ENCODE results near the gene ZNF260.
A peak's percentile ranks its signal among the peaks of the same experiment; 100 is the strongest.
"Not testable (repeated sequence)": the region's sequence is repeated elsewhere in the genome, so short reads cannot be mapped to it uniquely, and the experiment has no call there.

ZNF260 gene

DNA sequence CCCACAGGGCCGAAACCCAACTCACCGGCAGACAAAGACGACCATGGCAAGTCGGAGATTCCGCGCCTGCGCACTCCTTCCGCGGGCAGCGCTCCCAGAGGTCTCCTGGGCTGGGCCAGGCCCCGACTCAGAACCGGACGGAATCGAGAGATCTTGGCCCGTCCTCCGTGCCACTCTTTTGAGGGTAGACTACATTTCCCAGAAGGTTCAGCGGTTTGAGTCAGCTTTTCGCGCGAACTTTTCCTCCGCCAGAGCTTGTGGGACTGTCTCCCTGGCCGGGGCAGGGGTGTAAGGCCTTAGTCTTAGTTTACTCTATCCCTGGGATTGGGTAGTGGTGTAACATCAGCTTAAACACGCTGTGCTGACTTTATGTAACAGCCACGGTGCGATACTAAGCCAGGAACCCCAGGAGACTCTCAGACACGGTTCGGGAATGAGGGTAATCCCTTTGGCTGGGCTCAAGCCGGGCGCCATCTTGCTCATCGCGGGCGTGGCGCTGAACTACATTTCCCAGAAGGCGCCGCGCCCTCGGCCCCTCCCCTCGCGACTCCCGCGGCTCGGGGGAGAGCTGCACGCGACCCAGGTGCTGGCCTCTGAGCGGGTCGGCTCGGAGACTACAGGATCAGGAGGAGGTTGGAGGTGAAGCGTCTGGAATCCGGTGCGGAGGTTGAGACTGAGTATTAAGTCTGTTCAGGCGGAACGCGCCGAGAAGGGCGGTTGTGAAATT, at the start of gene ZNF260:
Gene ZNF260, minus strand, starts transcription at position 78 of the 727 bp plus-strand sequence. CDS start 13,033 bp downstream, outside the sequence.
- DNase-seq = peak; percentile 93 to 96

DNA sequence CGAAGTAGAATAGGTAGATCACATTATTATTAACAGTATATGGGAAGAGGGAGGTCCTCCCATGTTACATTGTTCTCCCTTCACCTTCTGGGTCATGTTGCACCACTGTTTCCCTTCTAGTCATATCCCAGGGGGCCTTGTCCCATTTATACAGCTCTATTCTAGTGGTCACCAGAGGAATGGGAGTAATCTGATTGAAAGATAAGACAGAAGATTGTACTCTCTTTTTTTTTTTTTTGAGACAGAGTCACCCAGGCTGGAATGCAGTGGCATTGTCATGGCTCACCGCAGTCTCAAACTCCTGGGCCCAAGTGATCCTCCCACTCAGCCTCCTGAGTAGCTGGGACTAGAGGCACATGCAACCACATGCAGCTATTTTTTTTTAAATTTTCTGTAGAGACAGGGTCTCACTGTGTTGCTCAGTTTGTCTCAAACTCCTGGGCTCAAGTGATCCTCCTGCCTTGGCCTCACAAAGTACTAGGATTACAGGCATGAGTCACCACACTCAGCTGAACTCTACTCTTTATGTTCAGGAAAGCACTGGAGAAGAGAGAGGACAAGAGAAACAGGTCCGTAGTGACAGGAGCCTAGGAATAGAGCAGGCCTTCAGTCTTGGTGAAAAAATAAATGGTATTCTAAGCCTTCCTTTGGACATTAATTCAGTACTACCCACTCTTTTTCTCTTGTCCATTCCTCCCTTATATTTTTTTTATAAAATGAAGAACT, 49.4 kb upstream of the ZNF260 start:
- DNase-seq = no peak

DNA sequence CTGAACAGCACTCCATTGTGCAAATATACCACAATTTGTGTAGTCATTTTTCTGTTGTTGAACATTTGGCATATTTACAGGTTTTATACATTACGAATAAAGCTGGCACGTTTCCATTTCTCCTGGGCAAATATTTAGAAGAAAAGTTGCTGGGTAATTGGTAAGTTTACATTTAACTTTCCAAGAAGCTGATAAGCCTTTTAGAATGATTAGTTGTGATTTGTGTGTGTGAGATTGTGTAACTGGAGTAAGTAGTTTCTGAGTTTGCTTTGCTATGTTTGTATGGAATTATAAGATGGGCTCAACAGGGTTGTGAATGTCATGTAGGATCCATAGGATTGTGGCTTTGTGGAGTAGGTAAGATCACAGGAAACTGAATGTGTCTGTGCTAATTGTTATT, 46.7 kb upstream of the ZNF260 start:
- no peak for DNase-seq

DNA sequence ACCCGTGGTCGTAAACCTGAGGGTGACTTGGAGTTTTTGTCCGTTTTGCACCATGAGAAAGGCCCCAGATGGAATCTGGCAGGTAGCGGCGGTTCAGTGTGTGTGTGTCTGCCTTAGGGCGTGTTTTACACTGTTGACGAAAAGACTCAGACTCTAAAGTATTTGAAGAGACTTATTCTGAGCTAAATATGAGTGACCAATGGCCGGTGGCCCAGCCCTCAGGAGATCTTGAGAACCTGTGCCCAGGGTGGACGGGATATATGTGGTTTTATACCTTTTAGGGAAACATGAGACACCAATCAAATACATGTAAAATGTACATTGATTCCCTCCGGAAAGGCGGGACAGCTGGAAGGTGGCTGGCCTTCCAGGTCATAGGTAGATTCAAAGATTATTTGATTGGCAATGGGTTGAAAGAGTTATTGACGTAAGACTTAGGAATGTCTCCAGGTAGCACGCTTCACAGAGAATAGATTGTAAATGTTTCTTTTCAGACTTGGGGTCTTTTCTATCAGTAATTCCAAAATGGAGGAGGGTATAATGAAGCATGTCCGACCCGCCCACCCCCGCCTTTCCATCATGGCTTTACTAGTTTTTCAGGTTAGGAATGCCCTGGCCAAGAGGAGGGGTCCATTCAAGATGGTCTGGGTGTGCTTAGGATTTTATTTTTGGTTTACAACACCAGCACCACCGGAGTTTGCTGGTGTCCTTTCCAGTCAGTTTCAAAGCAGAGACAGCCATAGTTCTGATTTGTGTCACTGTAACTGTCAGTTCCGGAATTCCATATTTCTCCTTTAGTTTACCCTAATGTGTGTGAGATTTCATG, 46.0 kb upstream of the ZNF260 start:
- no peak for DNase-seq

DNA sequence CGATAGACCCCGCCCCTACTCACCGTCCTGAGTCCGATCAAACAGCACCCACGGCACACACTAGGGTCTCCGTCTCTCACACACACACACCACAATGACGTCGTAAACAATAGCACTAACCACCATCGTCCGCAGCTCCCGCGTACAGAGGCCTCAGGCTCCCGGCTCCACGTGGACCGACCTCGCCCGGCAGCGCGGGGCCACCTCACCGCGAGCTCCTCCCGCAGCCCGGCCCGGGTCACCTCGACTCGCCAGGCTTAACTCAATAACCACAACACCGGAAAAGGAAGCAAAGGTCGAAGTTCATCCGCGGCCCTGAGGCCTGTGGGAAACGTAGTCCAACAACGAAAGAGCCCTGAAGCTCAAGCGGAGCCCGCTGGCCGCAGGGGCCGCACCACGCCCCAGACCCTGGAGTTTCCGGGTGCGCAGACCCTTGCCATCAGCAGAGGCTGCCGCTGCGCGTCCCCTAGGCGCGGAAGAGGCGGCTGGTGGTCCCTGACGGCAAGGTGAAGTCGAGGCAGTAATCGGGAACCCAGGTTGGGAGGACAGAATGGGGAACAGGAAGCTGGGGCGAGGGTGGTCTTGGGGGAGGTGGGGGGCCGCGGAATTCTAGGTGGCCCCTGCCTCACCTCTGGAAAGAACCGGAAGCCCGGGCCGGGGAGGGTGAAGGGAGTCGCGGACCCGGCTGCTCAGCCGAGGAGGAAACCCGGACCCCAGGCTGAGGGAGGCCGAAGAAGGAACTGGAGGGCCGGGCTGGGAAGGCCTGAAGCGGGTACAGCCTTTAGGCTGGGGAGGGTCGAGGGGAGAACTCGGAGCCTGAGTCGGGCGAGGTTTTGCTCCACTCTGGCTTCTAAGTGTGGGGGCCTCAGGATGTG, 45.2 kb upstream of the ZNF260 start, which contains the start of gene ZNF529:
Gene ZNF529, minus strand, starts transcription at position 273 of the 875 bp plus-strand sequence. CDS start 946 bp downstream, outside the sequence.
- peak; percentile 92 for DNase-seq

DNA sequence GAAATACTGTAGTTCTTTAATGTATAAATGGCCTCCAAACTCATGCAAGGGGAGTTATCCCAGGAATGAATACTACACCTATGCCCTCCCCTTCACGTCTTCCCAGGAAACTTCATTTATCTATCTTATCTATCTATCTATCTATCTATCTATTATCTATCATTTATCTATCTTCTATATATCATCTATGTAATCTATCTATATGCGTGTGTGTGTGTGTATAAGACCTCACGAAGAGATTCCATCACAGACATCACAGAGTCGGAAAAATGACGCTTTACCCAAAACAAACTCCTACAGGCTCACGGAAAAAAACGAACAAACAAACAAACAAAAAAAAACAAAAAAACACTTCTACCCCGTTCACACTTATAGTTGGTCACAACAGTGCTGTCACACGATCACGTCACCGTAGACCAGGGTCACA, 44.5 kb upstream of the ZNF260 start:
- no peak for DNase-seq

DNA sequence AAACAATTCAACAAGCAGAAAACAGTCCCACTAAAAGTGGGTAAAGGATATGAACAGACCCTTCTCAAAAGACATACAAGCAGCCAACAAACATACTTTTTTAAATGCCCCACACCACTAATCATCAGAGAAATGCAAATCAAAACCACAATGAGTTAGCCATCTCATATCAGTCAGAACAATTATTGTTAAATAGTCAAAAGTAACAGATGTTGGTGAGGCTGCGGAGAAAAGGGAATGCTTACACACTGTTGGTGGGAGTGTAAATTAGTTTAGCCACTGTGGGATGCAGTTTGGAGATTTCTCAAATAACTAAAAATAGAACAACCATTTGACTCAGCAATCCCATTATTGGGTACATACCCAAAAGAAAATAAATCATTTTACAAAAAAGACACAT, 36.3 kb upstream of the ZNF260 start:
- no peak for DNase-seq

DNA sequence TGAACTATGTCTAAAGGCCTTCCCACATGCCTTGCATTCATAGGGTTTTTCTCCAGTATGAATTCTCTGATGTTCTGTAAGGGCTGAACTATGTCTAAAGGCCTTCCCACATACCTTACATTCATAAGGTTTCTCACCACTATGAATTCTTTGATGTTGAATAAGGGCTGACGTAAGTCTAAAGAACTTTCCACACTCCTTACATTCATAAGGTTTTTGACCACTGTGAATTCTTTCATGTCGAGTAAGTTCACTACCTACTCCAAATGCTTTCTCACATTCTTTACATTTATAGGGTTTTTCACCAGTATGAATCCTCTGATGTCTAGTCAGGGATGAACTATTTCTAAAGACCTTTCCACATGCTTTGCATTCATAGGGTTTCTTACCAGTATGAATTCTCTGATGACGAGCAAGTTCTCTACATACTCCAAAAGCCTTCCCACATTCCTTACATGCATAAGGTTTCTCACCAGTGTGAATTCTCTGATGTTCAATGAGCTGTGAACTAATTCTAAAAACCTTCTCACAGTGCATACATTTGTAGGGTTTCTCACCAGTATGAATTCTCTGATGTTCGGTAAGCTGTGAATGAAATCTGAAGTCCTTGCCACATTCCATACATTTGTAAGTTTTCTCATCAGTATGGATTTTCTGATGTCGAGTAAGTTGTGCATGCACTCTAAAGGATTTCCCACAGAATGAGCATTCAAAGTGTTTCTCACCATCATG, 19.1 kb upstream of the ZNF260 start:
- no peak for DNase-seq

DNA sequence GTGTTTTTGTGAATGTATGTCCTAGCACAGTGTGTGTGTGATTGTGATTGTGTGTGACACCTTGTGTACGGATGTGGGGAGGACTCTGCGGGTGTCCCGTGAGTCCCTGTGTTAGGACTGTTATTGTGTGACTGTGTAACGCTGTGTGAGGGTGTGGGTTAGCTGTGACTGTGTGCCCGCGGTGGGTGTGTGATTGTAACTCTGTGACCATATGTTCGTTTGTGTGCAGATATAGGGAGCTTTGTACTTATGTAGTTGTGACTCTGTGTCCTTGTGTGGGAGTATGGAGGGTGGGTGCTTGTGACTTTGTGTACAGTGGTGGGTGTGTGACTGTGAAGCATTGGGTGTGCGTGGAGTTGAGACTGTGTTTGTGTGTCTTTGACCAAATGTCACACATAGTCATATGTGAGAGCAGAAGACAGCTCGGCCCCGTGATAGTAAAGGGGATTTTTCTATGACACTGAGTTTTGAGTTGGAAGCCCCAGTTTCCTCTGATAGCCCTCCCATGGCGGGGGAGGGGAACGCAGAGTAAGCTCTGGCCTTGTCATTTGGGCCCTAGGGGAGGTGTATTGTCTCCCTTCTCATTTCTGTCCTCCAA, 949 bp upstream of the ZNF260 start:
- no peak for DNase-seq

DNA sequence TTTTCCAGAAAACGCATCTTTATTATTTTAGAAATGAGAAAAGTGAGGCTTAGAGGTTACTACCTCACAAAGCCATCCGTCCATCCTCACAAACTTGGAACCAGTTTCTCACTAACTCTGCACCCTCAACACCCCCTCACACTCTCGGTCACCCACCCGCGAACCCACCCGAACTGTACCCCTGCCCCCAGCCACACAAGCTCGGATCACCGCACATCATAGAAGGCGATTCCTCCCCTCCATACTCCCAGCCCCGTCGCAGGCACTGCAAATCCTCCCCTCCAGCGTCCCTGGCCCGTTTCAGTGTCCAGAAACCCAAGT, 238 bp downstream of the ZNF260 start:
- DNase-seq = no peak

DNA sequence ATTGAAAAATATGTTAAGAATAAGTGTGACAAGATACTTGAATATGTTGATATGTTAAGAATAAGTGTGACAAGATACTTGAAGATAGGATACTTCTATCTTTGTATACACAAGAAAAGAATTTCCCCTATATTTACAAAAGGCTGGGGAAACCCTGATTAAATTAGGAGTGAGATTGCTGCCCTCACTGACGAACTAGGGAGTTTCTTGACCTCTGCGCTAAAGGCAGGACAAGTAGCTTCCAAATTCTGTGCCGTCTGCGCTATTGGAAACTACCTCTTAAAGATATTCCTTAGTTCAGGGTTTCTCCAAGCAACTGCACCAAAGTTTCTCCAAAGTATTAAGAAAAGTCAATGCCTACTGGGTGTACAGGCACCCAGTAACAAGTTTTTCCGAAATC, 730 bp downstream of the ZNF260 start:
- no peak for DNase-seq

DNA sequence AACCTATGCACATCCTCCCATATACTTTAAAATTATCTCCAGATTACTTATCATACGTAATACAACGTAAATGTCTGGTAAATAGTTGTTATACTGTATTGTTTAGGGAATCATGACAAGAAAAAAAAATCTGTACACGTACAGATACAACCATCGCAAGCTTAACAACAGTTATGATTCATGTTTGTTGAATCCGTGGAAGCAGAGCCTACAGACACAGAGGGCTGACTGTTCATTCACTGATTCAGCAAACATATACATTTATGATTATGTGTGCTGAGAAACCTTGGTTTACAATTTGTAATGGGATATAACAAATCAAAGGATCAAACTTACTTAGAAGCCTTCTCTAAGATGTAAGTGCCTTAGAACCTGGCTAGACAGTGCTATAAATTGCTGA, 1.5 kb downstream of the ZNF260 start:
- DNase-seq = no peak

DNA sequence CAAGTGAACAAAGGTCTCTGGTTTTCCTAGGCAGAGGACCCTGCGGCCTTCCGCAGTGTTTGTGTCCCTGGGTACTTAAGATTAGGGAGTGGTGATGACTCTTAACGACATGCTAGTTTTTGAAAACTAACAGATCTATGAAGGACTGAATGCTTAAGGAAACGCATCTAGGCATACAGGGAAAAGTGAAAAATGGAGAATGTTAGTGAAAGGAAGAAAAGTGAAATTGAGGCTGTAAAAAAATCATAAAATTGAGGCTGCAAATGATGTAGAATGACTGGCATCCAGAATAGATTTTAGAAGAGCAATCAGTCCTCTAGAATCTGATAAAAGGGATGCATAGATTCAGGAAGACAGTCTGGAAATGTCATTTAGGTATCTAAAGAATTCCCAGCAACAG, 3.5 kb downstream of the ZNF260 start:
- DNase-seq = no peak

DNA sequence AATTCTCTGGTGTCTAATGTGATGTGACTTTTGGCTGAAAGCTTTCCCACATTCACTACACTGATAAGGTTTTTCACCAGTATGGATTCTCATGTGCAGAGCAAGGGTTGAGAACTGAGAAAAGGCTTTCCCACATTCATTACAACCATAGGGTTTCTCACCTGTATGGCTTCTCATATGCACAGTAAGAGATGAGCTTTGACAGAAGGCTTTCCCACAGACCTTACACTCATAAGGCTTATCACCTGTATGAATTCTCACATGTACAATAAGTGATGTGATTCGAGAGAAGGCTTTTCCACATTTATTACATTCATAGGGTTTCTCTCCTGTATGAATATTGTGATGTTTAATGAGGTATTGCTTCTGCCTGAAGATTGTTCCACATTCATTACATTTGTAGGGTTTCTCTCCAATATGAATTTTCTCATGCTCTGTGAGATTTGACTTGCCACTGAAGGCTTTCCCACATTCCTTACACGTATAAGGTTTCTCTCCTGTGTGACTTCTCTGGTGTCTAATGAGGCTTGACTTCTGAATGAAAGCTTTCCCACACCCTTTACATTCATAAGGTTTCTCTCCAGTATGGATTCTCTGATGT, 14.0 kb downstream of the ZNF260 start:
- DNase-seq = no peak

DNA sequence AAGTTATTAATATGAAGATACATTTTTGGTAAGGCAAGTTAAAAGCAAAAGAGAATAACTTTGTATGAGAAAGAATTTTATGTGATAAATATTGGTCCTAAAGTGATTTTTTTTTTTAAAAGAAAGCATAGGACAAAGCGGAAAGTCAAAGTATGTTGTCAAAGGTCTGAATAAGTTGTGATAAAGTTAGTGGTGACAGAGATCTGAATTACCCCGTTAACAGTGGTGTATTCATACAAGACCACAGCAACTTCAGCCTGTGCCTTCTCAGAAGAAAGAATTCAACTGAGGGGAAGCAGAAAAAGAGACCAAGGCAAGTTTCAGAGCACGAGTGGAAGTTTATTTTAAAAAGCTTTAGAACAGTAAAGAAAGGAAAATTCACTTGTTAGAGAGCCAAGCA, 19.7 kb downstream of the ZNF260 start:
- DNase-seq = no peak

DNA sequence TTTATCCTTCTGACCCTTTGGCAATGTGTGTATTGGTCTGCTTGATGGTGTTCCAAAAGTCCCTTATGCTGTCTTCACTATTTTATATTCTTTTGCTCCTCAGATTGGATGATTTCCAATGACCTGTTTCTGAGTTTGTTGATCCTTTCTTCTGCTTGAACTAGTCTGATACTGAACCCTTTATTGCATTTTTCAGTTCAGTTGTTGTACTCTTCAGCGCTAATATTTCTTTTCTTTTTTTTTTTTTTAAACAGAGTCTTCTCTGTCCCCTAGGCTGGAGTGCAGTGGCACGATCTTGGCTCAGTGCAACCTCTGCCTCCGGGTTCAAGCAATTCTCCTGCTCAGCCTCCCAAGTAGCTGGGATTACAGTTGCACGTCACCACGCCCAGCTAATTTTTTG, 26.1 kb downstream of the ZNF260 start:
- no peak for DNase-seq

DNA sequence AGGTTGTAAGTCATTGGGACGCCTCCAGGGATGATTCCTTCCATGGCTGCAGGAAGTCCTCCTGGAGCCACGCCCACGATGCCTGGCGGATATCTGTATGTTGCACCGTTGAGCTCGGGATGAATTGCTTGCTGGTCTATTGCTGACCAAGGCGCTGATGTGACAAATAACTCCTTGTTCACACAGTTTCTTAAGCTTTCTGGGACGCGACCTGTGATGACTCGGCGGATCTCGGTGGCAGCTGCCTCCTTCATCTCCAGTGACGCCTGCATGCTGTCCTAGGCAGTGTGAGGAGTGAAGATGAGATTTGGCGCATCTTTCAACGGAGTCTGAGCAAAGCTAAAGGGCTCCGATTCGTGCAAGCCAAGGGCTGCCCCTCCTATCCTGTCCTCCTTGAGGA, 31.1 kb downstream of the ZNF260 start:
- DNase-seq = no peak

DNA sequence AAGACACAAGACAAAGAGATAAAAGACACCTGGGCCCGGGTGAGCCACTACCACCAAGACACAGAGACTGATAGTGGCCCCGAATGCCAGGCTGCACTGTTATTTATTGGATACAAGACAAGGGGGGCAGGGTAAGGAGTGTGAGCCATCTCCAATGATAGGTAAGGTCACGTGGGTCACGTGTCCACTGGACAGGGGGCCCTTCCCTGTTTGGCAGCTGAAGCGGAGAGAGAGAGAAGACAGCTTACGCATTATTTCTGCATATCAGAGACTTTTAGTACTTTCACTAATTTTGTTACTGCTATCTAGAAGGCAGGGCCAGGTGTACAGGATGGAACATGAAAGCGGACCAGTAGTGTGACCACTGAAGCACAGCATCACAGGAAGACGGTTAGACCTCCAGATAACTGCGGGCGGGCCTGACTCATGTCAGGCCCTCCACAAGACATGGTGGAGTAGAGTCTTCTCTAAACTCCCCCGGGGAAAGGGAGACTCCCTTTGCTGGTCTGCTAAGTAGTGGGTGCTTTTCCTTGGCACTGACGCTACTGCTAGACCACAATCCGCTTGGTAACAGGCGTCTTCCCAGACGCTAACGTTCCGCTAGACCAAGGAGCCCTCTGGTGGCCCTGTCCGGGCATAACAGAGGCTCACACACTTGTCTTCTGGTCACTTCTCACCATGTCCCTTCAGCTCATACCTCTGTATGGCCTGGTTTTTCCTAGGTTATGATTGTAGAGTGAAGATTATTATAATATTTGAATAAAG, 35.2 kb downstream of the ZNF260 start:
- DNase-seq = peak in 1 of 2 experiments; percentile 41

DNA sequence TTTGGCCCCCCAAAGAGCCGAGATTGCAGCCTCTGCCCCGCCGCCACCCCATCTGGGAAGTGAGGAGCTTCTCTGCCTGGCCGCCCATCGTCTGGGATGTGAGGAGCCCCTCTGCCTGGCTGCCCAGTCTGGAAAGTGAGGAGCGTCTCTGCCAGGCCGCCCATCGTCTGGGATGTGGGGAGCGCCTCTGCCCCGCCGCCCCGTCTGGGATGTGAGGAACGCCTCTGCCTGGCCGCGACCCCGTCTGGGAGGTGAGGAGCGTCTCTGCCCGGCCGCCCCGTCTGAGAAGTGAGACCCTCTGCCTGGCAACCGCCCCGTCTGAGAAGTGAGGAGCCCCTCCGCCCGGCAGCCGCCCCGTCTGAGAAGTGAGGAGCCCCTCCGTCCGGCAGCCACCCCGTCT, 37.2 kb downstream of the ZNF260 start:
- DNase-seq = not testable (repeated sequence)

DNA sequence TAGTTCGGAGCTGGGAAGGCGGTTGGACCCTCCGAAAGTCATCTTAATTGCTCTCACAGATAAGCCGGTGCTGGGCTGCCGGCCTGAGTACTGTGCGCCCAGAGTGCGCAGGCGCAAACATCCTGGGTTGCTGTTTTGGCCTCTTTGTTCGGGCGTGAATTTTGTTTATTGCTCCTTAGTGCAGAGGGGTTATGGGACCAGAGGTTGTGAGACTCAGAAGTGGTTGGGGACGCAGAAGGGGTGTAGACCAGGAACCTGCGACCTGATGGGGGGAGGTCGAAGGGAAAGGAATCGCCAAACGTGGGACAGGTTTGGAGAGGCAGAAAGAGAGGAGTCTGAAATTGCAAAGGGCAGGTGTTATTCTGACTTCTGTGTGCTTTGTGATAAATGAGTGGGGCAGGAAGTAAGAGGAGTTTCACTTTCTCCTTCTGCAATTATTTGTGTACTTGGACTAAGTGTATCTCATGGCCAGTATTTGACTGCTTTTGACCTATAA, 38.1 kb downstream of the ZNF260 start:
- peak; percentile 90 to 91 for DNase-seq
